ENCODE measurements around the gene RYR3.

RYR3 gene

DNA sequence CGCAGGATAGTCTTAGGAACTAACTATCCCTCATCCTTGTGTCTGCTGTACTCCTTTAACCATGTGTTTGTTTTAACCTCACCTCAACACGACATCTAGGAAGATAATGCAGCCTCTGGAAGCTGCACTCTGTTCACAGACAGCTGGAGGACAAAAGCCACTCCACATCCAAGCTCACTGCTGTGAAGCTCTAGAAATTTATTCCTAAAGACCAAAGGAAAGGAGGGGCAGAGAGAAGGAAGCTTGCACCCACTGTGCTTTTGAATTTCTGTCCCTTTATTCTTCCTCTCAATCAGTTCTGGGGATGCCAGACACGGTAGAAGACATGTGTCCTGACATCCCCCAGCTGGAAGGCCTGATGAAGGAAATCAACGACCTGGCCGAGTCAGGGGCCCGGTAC, 474.6 kb downstream of the RYR3 start:
- no peaks in the 10 kb centered on the region for H3K9me3 ChIP-seq
- TF ChIP-seq, protein P1, sequence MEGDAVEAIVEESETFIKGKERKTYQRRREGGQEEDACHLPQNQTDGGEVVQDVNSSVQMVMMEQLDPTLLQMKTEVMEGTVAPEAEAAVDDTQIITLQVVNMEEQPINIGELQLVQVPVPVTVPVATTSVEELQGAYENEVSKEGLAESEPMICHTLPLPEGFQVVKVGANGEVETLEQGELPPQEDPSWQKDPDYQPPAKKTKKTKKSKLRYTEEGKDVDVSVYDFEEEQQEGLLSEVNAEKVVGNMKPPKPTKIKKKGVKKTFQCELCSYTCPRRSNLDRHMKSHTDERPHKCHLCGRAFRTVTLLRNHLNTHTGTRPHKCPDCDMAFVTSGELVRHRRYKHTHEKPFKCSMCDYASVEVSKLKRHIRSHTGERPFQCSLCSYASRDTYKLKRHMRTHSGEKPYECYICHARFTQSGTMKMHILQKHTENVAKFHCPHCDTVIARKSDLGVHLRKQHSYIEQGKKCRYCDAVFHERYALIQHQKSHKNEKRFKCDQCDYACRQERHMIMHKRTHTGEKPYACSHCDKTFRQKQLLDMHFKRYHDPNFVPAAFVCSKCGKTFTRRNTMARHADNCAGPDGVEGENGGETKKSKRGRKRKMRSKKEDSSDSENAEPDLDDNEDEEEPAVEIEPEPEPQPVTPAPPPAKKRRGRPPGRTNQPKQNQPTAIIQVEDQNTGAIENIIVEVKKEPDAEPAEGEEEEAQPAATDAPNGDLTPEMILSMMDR (IDR thresholded peaks at IDR 0.05), result no peak
- intact Hi-C loops (cut with DNase I; ENCODE audit: low total_unique reads), result no loop called here

GRCh38 chr15:33788906-33789540, 478.3 kb downstream of the RYR3 start:
- intact Hi-C loops (cut with DNase I; ENCODE audit: low total_unique reads), result no loop called here
- no peak for DNase-seq
- Histone ChIP-seq H3K4me1 (no peaks in the 10 kb centered on the region), H3K27me3 (no peaks in the 10 kb centered on the region), H3K4me3 (no peak overlapping the region), H3K9me3 (no peaks in the 10 kb centered on the region), H3K27ac (no peak overlapping the region), H3K36me3 (peaks cover 0 to 10% (median 0%) of the 10 kb centered on the region in 3 donors)
- TF ChIP-seq, protein P1 (IDR thresholded peaks at IDR 0.05), result no peak

More for the DNA sequence above, 474.6 kb downstream of the RYR3 start:
- DNase-seq, result no peak
- Histone ChIP-seq H3K4me3 (no peak overlapping the region), H3K4me1 (no peaks in the 10 kb centered on the region), H3K27ac (no peak overlapping the region), H3K27me3 (no peaks in the 10 kb centered on the region), H3K36me3 (peaks cover 0 to 15% (median 7%) of the 10 kb centered on the region in 3 donors)

GRCh38 chr15:33794453-33794852, 483.7 kb downstream of the RYR3 start:
- H3K9me3 ChIP-seq, result no peaks in the 10 kb centered on the region
- intact Hi-C loops (cut with DNase I; ENCODE audit: low total_unique reads), result no loop called here
- no peak overlapping the region for H3K27ac ChIP-seq
- no peaks in the 10 kb centered on the region for H3K27me3 ChIP-seq
- H3K4me3 ChIP-seq, result no peak overlapping the region
- DNase-seq, result no peak
- no peaks in the 10 kb centered on the region for H3K4me1 ChIP-seq
- H3K36me3 ChIP-seq, result no peaks in the 10 kb centered on the region
- TF ChIP-seq, protein P1 (IDR thresholded peaks at IDR 0.05), result no peak

GRCh38 chr15:33795070-33795469, 484.3 kb downstream of the RYR3 start:
- TF ChIP-seq, protein P1 (IDR thresholded peaks at IDR 0.05), result no peak
- H3K4me3 ChIP-seq, result no peak overlapping the region
- no peaks in the 10 kb centered on the region for H3K9me3 ChIP-seq
- no peaks in the 10 kb centered on the region for H3K4me1 ChIP-seq
- H3K36me3 ChIP-seq, result no peaks in the 10 kb centered on the region
- no peak for DNase-seq
- intact Hi-C loops (cut with DNase I; ENCODE audit: low total_unique reads), result no loop called here
- no peak overlapping the region for H3K27ac ChIP-seq
- H3K27me3 ChIP-seq, result no peaks in the 10 kb centered on the region

GRCh38 chr15:33797651-33798050, 486.9 kb downstream of the RYR3 start:
- Histone ChIP-seq H3K9me3 (no peaks in the 10 kb centered on the region), H3K4me3 (no peak overlapping the region), H3K27me3 (no peaks in the 10 kb centered on the region), H3K27ac (no peak overlapping the region), H3K4me1 (no peaks in the 10 kb centered on the region), H3K36me3 (peaks cover 0 to 10% (median 3%) of the 10 kb centered on the region in 3 donors)
- intact Hi-C loops (cut with DNase I; ENCODE audit: low total_unique reads), result no loop called here
- TF ChIP-seq, protein P1 (IDR thresholded peaks at IDR 0.05), result no peak
- no peak for DNase-seq

All from tibial artery (tissue), 4 donors.